Measurements from ENCODE around the gene LRRC45. TPM values are rescaled to one million over a fixed set of nuclear protein-coding genes. Genes with fewer than 3 reads are reported as not detected.

The LRRC45 gene
- total RNA-seq, 1 experiment from 2014 or later = 34.3 TPM

DNA sequence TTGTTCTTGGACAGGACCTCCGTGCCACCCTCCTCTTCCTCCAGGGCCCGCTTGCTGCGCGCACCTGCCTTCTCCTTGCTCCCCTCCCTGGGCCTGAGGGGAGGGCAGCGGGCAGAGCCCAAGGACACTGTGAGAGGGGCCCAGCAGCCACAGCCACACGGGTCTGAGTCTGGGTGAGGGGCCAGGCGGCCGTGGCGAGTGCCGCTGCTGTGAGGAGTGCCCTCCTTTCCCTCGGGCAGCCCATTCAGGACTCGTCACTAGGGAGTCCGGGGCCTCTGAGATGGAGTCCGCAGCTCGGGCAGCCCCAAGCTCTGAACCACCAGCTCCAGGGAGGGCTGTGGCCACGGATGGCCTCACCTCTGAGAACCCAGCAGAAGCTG lies 36.9 kb downstream of the LRRC45 start:
- ChIA-PET POLR2A (ENCODE audit: low non-redundant PET) (no interaction called here), CTCF (interaction anchor here (1.6 kb wide), 1 partner anchor 22 kb away, joined by 4 read pairs; the partner anchor contains the start of gene DCXR)
- H3K36me3 ChIP-seq (ENCODE audit: insufficient read depth, low read length, poor library complexity, severe bottlenecking) = peaks cover 81% of the 10 kb centered on the region
- no peaks in the 10 kb centered on the region for H3K4me1 ChIP-seq (ENCODE audit: insufficient read depth, low read length, poor library complexity, severe bottlenecking)
- TF ChIP-seq, protein P1, sequence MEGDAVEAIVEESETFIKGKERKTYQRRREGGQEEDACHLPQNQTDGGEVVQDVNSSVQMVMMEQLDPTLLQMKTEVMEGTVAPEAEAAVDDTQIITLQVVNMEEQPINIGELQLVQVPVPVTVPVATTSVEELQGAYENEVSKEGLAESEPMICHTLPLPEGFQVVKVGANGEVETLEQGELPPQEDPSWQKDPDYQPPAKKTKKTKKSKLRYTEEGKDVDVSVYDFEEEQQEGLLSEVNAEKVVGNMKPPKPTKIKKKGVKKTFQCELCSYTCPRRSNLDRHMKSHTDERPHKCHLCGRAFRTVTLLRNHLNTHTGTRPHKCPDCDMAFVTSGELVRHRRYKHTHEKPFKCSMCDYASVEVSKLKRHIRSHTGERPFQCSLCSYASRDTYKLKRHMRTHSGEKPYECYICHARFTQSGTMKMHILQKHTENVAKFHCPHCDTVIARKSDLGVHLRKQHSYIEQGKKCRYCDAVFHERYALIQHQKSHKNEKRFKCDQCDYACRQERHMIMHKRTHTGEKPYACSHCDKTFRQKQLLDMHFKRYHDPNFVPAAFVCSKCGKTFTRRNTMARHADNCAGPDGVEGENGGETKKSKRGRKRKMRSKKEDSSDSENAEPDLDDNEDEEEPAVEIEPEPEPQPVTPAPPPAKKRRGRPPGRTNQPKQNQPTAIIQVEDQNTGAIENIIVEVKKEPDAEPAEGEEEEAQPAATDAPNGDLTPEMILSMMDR (conservative IDR thresholded peaks at IDR 0.05; ENCODE audit: low read depth, low read length) = no peak
- TF ChIP-seq EZH2 (IDR thresholded peaks at IDR 0.05; ENCODE audit: borderline replicate concordance, low read depth, low read length, poor library complexity, severe bottlenecking) = no peak
- H3K27ac ChIP-seq (ENCODE audit: low read depth, low read length, poor library complexity, severe bottlenecking) = no peak overlapping the region
- intact Hi-C loops (cut with micrococcal nuclease; ENCODE audit: unreplicated experiment) = no loop called here
- H3K27me3 ChIP-seq (replicated peaks; ENCODE audit: insufficient read depth, low read depth, low read length, poor library complexity) = no peaks in the 10 kb centered on the region
- no peak for DNase-seq (ENCODE audit: low spot score)
- no peaks in the 10 kb centered on the region for H3K9me3 ChIP-seq (ENCODE audit: low read depth, low read length, poor library complexity, severe bottlenecking)
- BruUV-seq (replicated peaks) = no TSS peak
- no peak overlapping the region for H3K4me3 ChIP-seq (ENCODE audit: low read depth, low read length, poor library complexity, severe bottlenecking)

GRCh38 chr17:82060614-82061013 lies 37.5 kb downstream of the LRRC45 start:
- H3K27ac ChIP-seq (ENCODE audit: low read depth, low read length, poor library complexity, severe bottlenecking) = no peak overlapping the region
- intact Hi-C loops (cut with micrococcal nuclease; ENCODE audit: unreplicated experiment) = no loop called here
- peaks cover 75% of the 10 kb centered on the region for H3K36me3 ChIP-seq (ENCODE audit: insufficient read depth, low read length, poor library complexity, severe bottlenecking)
- no peaks in the 10 kb centered on the region for H3K4me1 ChIP-seq (ENCODE audit: insufficient read depth, low read length, poor library complexity, severe bottlenecking)
- H3K9me3 ChIP-seq (ENCODE audit: low read depth, low read length, poor library complexity, severe bottlenecking) = no peaks in the 10 kb centered on the region
- BruUV-seq (replicated peaks) = no TSS peak
- H3K27me3 ChIP-seq (replicated peaks; ENCODE audit: insufficient read depth, low read depth, low read length, poor library complexity) = no peaks in the 10 kb centered on the region
- no peak for DNase-seq (ENCODE audit: low spot score)
- ChIA-PET CTCF (interaction anchor here (1.6 kb wide), 1 partner anchor 23 kb away, joined by 4 read pairs; the partner anchor contains the start of gene DCXR), POLR2A (ENCODE audit: low non-redundant PET) (no interaction called here)
- H3K4me3 ChIP-seq (ENCODE audit: low read depth, low read length, poor library complexity, severe bottlenecking) = no peak overlapping the region
- TF ChIP-seq EZH2 (IDR thresholded peaks at IDR 0.05; ENCODE audit: borderline replicate concordance, low read depth, low read length, poor library complexity, severe bottlenecking) = no peak
- TF ChIP-seq, protein P1 (conservative IDR thresholded peaks at IDR 0.05; ENCODE audit: low read depth, low read length) = no peak

GRCh38 chr17:82061047-82061925 lies 38.2 kb downstream of the LRRC45 start:
- TF ChIP-seq, protein P1 (conservative IDR thresholded peaks at IDR 0.05; ENCODE audit: low read depth, low read length) = no peak
- TF ChIP-seq EZH2 (IDR thresholded peaks at IDR 0.05; ENCODE audit: borderline replicate concordance, low read depth, low read length, poor library complexity, severe bottlenecking) = no peak
- DNase-seq (ENCODE audit: low spot score) = no peak
- Histone ChIP-seq H3K4me1 (ENCODE audit: insufficient read depth, low read length, poor library complexity, severe bottlenecking) (peaks cover 5% of the 10 kb centered on the region), H3K4me3 (ENCODE audit: low read depth, low read length, poor library complexity, severe bottlenecking) (no peak overlapping the region), H3K9me3 (ENCODE audit: low read depth, low read length, poor library complexity, severe bottlenecking) (no peaks in the 10 kb centered on the region), H3K27ac (ENCODE audit: low read depth, low read length, poor library complexity, severe bottlenecking) (no peak overlapping the region), H3K27me3 (replicated peaks; ENCODE audit: insufficient read depth, low read depth, low read length, poor library complexity) (no peaks in the 10 kb centered on the region), H3K36me3 (ENCODE audit: insufficient read depth, low read length, poor library complexity, severe bottlenecking) (peaks cover 68% of the 10 kb centered on the region)
- BruUV-seq (replicated peaks) = no TSS peak
- ChIA-PET CTCF (interaction anchor here (1.6 kb wide), 1 partner anchor 24 kb away, joined by 4 read pairs; the partner anchor contains the start of gene DCXR), POLR2A (ENCODE audit: low non-redundant PET) (no interaction called here)
- intact Hi-C loops (cut with micrococcal nuclease; ENCODE audit: unreplicated experiment) = no loop called here
